ENCODE measurements around the gene NADSYN1.

NADSYN1 gene

DNA sequence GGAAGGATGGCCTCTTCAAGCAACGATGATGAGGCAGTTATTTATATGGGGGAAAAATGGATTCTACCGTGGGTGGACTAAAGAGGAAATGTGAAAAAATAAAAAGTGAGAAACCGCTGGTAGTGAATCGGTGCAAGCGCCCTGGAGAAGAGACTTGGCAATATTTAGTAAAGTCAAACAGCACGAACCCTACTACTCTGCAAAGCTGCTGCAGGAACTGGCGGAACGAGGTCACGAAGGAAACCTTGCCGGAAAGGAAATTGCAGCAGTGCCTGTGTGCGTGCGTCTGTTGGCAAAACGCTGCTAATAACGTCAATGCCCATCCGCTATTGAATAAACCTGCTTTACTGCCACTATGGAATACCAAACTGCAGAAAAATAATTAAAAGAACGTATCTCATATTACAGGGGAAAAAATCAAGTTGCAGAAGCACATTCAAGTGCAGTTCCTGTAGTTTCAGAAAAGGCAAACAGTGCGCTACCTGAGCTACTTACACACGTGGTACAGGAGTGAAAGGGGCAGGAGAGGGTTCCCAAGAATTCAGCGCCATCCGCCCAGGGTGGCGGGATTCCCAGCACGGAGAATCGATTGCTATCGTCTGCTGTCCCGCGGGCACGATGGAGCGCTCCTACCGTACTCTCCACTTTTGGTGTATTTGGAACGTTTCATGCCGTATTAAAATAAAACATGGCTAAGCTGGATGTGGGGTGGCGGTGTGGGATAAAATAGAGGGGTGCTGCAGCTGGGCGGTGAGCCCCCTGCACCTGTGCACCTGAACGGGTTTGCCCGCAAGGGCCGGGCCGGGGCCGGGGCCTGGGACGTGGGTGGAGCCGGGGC, 585 bp upstream of the NADSYN1 start:
- TF ChIP-seq TAF1 (IDR thresholded peaks at IDR 0.05; ENCODE audit: low read depth) (peak; percentile 1; the same call in 1 of the 2 replicates), EGR1 (IDR thresholded peaks at IDR 0.05) (peak; percentile 53), EP300 (IDR thresholded peaks at IDR 0.05; ENCODE audit: borderline replicate concordance) (no peak), ZBTB7A (IDR thresholded peaks at IDR 0.05; ENCODE audit: low read depth) (0 out of 2 replicates have a peak, but pooled peaks have one; percentile 16)
- TF ChIP-seq, protein P1, sequence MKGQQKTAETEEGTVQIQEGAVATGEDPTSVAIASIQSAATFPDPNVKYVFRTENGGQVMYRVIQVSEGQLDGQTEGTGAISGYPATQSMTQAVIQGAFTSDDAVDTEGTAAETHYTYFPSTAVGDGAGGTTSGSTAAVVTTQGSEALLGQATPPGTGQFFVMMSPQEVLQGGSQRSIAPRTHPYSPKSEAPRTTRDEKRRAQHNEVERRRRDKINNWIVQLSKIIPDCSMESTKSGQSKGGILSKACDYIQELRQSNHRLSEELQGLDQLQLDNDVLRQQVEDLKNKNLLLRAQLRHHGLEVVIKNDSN (IDR thresholded peaks at IDR 0.05) = no peak
- TF ChIP-seq, protein P2, sequence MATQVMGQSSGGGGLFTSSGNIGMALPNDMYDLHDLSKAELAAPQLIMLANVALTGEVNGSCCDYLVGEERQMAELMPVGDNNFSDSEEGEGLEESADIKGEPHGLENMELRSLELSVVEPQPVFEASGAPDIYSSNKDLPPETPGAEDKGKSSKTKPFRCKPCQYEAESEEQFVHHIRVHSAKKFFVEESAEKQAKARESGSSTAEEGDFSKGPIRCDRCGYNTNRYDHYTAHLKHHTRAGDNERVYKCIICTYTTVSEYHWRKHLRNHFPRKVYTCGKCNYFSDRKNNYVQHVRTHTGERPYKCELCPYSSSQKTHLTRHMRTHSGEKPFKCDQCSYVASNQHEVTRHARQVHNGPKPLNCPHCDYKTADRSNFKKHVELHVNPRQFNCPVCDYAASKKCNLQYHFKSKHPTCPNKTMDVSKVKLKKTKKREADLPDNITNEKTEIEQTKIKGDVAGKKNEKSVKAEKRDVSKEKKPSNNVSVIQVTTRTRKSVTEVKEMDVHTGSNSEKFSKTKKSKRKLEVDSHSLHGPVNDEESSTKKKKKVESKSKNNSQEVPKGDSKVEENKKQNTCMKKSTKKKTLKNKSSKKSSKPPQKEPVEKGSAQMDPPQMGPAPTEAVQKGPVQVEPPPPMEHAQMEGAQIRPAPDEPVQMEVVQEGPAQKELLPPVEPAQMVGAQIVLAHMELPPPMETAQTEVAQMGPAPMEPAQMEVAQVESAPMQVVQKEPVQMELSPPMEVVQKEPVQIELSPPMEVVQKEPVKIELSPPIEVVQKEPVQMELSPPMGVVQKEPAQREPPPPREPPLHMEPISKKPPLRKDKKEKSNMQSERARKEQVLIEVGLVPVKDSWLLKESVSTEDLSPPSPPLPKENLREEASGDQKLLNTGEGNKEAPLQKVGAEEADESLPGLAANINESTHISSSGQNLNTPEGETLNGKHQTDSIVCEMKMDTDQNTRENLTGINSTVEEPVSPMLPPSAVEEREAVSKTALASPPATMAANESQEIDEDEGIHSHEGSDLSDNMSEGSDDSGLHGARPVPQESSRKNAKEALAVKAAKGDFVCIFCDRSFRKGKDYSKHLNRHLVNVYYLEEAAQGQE (IDR thresholded peaks at IDR 0.05; ENCODE audit: low read depth) = no peak
- TF ChIP-seq, protein P3, sequence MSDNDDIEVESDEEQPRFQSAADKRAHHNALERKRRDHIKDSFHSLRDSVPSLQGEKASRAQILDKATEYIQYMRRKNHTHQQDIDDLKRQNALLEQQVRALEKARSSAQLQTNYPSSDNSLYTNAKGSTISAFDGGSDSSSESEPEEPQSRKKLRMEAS (IDR thresholded peaks at IDR 0.05) = peak; percentile 66

DNA sequence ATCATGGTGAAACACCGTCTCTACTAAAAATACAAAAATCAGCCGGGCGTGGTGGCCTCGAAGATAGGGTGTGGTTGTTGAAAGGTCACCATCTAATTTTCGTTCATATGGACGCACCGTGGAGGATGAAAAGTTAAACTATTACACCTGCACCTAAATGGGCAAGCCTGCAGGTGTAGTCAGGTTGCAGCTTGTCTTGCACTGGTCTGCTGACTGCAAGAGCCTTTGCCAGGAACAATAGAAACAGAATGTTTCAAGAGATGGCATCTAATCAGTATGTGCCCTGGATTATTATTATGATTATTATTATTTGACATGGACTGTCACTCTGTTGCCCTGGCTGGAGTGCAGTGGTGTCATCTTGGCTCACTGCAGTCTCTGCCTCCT, 908 bp downstream of the NADSYN1 start:
- TF ChIP-seq TAF1 (IDR thresholded peaks at IDR 0.05; ENCODE audit: low read depth) = no peak

DNA sequence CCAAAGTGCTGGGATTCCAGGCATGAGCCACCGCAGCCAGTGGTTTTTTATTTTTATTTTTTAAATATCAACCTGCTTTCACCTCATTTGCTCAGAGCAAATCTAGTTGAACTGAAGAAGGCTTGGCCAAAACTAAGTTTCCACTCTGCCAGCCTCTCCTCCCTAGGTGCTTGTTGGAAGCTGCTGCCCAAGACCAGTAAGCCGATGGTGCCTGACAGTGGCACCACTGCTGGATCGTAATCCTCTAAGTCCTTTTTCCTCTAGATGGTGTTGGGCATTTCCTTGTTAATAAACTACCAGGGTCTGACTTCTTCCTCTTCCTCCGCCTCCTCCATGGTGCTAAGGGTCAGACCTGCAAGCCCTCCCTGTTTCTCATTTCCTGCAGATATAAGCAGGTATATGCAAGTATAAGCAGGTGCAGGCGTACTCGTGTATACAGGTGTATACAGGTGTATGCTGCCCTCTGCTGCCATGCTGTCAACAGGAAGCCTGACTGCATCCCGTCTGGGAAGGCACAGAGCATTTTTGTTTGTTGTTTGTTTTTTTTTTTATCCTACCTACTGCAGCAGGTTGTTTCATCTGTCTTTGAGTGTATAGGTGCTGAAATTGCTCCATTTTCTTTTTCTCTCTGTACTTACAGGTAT, 1.6 kb downstream of the NADSYN1 start:
- TF ChIP-seq TAF1 (IDR thresholded peaks at IDR 0.05; ENCODE audit: low read depth) (no peak), RAD21 (IDR thresholded peaks at IDR 0.05; ENCODE audit: low read depth) (peak; percentile 20; the same call in 1 of the 2 replicates)

DNA sequence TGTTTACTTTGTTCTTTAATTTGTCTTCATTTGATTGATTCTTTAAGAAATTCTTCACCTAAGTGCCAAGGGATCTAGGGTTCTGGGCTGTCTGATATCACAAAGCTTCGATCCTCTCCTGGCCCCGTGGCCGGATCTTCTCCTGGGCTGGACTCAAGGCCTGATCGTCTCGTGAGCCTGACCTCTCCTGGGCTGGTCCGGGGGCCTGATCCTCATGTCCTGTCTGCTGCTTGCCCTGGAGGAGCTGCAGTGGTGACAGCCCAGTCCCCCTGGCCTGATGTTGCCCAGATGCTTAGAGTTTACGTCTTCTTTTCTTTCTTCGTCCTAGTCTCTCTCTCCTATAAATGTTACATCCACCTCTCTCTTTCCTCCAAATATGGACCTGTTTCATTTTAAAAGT, 3.3 kb downstream of the NADSYN1 start:
- TF ChIP-seq, protein P3 (IDR thresholded peaks at IDR 0.05) = no peak
- no peak for TF ChIP-seq ZBTB7A (IDR thresholded peaks at IDR 0.05; ENCODE audit: low read depth)
- no peak for TF ChIP-seq RAD21 (IDR thresholded peaks at IDR 0.05; ENCODE audit: low read depth)
- no peak for TF ChIP-seq EGR1 (IDR thresholded peaks at IDR 0.05)

DNA sequence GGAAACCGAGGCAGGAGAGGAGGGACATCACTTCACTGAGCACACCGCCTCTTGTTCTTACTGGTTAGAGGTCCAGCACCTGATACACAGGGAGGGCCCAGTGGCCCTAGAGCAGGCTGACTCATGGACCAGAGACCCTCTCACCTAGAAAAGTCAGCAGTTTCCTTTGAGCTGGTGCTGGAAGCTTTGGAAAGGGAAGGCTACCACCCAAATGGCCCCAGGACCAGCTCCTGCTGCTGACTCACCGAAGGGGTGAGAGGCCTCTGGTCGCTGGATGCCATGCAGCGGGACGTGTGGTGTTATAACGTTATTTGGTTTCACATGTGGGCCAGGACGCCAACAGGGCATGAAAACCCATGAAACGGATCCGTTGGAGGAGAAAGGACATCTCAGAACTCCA, 3.8 kb downstream of the NADSYN1 start:
- TF ChIP-seq EGR1 (IDR thresholded peaks at IDR 0.05) (no peak), CREB1 (IDR thresholded peaks at IDR 0.05; ENCODE audit: low read depth) (no peak), NFIC (IDR thresholded peaks at IDR 0.05) (no peak), FOXM1 (IDR thresholded peaks at IDR 0.05; ENCODE audit: borderline replicate concordance, low read depth) (no peak), ZBTB7A (IDR thresholded peaks at IDR 0.05; ENCODE audit: low read depth) (no peak), TAF1 (IDR thresholded peaks at IDR 0.05; ENCODE audit: low read depth) (no peak), EP300 (IDR thresholded peaks at IDR 0.05; ENCODE audit: borderline replicate concordance) (no peak), CEBPB (IDR thresholded peaks at IDR 0.05) (no peak), YY1 (IDR thresholded peaks at IDR 0.05; ENCODE audit: low read depth) (no peak), TCF12 (IDR thresholded peaks at IDR 0.05; ENCODE audit: low read depth) (no peak), RAD21 (IDR thresholded peaks at IDR 0.05; ENCODE audit: low read depth) (no peak), TEAD4 (IDR thresholded peaks at IDR 0.05) (no peak)
- TF ChIP-seq, protein P2 (IDR thresholded peaks at IDR 0.05; ENCODE audit: low read depth) = no peak
- TF ChIP-seq, protein P3 (IDR thresholded peaks at IDR 0.05) = no peak
- TF ChIP-seq, protein P1 (IDR thresholded peaks at IDR 0.05) = no peak

All from Ishikawa (cell line).